Activated naive CD4-positive, alpha-beta T cell (primary cell): ENCODE measurements around the gene FOXRED1.
"Not testable (repeated sequence)": the region's sequence is repeated elsewhere in the genome, so short reads cannot be mapped to it uniquely, and the experiment has no call there.

ENCODE experiments used
- DNase-seq, 4 experiments: peaks; one replicate each; lab custom pipeline; 2025; lab: John Stamatoyannopoulos, UW

The FOXRED1 gene

GRCh38 chr11:126268708-126269579, at the start of gene FOXRED1, which contains the start of gene SRPRA:
FOXRED1 (plus strand) TSS chr11:126269154; CDS start chr11:126269207, 53 bp downstream.
SRPRA (minus strand) TSS chr11:126268895; CDS start chr11:126268804, 91 bp downstream.
- DNase-seq, result peak; percentile 98 to 99 (median 99)

GRCh38 chr11:126219547-126219946, 49.4 kb upstream of the FOXRED1 start:
- no peak for DNase-seq

GRCh38 chr11:126224647-126225294, 44.2 kb upstream of the FOXRED1 start:
- DNase-seq, result no peak

GRCh38 chr11:126225295-126225665, 43.7 kb upstream of the FOXRED1 start:
- no peak for DNase-seq

GRCh38 chr11:126226334-126227084, 42.4 kb upstream of the FOXRED1 start:
- no peak for DNase-seq

GRCh38 chr11:126229858-126230540, 39.0 kb upstream of the FOXRED1 start:
- no peak for DNase-seq

GRCh38 chr11:126231725-126232459, 37.1 kb upstream of the FOXRED1 start:
- no peak for DNase-seq

- no peak for DNase-seq
Measured at GRCh38 chr11:126232683-126233082, 36.3 kb upstream of the FOXRED1 start.

GRCh38 chr11:126233391-126233790, 35.6 kb upstream of the FOXRED1 start:
- no peak for DNase-seq

GRCh38 chr11:126246636-126247035, 22.3 kb upstream of the FOXRED1 start:
- no peak for DNase-seq

- no peak for DNase-seq
Measured at GRCh38 chr11:126253265-126253664, 15.7 kb upstream of the FOXRED1 start.

GRCh38 chr11:126254819-126255218, 14.1 kb upstream of the FOXRED1 start:
- no peak for DNase-seq

GRCh38 chr11:126255507-126255906, 13.4 kb upstream of the FOXRED1 start:
- not testable (repeated sequence) for DNase-seq

- no peak for DNase-seq
Measured at GRCh38 chr11:126256216-126256615, 12.7 kb upstream of the FOXRED1 start.

- no peak for DNase-seq
Measured at GRCh38 chr11:126257144-126257543, 11.8 kb upstream of the FOXRED1 start.

GRCh38 chr11:126257764-126258163, 11.2 kb upstream of the FOXRED1 start:
- no peak for DNase-seq

GRCh38 chr11:126262216-126262615, 6.7 kb upstream of the FOXRED1 start:
- no peak for DNase-seq

GRCh38 chr11:126263489-126263888, 5.5 kb upstream of the FOXRED1 start:
- no peak for DNase-seq

GRCh38 chr11:126265811-126266210, 3.1 kb upstream of the FOXRED1 start:
- DNase-seq, result no peak

- no peak for DNase-seq
Measured at GRCh38 chr11:126267650-126268049, 1.3 kb upstream of the FOXRED1 start.

GRCh38 chr11:126268361-126268707, 620 bp upstream of the FOXRED1 start:
- DNase-seq, result no peak
